HFF-Myc (cell line): Measurements from ENCODE around the gene MCC.

Experiments used
- DNase-seq: peaks from one replicate; pipeline ENCODE4 v3.0.0-alpha.2; 2011; ENCODE audit warnings: low read depth; ENCODE audit errors: extremely low read depth
- H3K4me3 ChIP-seq: replicated peaks from 2 replicates; pipeline ENCODE4 v1.5.1; 2011; ENCODE audit warnings: low read depth, mild to moderate bottlenecking, control low read depth, low read length
- TF ChIP-seq, protein P1 (sequence below): IDR thresholded peaks from 2 replicates; pipeline ENCODE4 v1.5.1; 2012; ENCODE audit warnings: mild to moderate bottlenecking, low read depth, low read length, control low read depth; ENCODE audit errors: missing control alignments

The MCC gene

DNA sequence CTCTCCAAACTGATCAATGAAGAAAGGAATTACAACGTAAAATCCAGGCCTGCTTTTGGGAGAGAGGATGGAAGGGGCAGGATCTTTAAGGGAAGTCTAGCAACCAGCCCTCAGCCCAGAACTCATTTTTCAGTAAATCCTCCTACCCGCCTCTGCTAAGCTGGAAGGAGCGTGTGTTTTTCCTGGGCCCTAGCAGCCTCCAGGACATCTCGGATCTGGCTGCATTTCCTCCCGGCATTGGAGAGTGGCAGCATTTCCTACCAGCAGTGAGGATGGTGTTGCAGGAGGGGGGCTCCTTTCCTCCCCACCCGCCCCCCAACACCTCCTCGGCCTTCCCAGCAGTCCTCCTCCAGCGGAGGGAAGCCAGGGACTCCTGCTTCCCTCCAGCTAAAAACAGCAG lies 457.1 kb downstream of the MCC start:
- TF ChIP-seq, protein P1, sequence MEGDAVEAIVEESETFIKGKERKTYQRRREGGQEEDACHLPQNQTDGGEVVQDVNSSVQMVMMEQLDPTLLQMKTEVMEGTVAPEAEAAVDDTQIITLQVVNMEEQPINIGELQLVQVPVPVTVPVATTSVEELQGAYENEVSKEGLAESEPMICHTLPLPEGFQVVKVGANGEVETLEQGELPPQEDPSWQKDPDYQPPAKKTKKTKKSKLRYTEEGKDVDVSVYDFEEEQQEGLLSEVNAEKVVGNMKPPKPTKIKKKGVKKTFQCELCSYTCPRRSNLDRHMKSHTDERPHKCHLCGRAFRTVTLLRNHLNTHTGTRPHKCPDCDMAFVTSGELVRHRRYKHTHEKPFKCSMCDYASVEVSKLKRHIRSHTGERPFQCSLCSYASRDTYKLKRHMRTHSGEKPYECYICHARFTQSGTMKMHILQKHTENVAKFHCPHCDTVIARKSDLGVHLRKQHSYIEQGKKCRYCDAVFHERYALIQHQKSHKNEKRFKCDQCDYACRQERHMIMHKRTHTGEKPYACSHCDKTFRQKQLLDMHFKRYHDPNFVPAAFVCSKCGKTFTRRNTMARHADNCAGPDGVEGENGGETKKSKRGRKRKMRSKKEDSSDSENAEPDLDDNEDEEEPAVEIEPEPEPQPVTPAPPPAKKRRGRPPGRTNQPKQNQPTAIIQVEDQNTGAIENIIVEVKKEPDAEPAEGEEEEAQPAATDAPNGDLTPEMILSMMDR = no peak
- H3K4me3 ChIP-seq = no peak overlapping the region
- no peak for DNase-seq

DNA sequence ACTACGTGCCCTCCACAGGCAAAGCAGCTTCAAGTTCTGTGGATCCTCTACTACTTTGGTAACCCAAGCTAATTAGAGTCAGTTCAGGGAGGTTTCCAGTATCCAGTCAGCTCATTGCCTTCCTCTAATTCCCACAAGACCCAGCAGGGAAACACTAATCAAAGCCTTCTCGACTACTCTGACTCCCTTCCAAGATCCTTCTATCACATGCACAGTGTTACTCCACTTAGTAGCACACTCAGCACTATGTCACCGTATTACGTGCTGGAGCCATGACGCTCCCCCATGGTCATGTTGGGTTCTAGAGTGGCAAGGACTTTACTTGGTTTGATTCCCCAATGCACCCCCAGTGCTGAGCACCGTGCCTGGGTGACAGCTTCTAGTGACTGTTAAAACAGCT lies 458.6 kb downstream of the MCC start:
- TF ChIP-seq, protein P1 = no peak
- no peak for DNase-seq
- H3K4me3 ChIP-seq = no peak overlapping the region

DNA sequence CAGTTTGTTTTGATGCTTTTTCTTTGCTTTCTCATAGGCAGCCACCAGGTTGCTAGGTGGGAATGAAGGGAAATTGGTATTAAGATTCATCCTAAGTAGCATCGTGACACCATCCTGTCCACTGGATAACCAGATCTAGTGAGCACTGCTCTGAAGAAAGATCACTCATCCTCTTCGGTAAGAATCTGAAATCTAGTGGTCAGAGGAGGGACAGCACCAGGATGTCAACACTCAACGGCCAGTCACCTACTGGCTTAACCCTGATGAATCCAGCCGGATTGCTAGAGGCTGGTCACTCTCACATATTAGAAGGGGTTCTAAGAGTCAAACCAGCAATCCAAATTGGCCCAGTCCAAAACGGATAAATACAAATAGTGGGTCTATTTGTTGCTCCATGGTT lies 460.8 kb downstream of the MCC start:
- no peak for DNase-seq
- H3K4me3 ChIP-seq = no peak overlapping the region
- TF ChIP-seq, protein P1 = no peak

DNA sequence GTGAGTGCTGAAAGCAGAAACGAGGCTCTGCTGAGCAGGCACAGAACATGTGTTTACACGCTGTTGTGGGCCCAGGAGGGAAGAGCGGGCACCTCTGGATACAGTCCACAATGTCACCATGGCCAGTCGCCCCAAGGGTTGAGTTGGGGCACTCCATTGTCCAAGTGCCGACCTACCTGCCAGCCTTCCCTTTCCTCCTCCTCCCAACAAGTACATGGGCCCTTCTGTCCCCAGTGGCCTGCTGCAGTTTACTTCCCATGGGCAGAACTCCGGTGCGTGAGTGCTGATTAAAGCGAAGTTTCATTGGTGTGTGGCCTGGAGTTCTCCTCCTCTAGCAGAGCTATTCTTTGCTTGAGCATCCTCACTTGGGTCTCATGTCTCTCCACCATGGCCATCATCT lies 461.2 kb downstream of the MCC start:
- TF ChIP-seq, protein P1 = no peak
- H3K4me3 ChIP-seq = no peak overlapping the region
- DNase-seq = no peak

DNA sequence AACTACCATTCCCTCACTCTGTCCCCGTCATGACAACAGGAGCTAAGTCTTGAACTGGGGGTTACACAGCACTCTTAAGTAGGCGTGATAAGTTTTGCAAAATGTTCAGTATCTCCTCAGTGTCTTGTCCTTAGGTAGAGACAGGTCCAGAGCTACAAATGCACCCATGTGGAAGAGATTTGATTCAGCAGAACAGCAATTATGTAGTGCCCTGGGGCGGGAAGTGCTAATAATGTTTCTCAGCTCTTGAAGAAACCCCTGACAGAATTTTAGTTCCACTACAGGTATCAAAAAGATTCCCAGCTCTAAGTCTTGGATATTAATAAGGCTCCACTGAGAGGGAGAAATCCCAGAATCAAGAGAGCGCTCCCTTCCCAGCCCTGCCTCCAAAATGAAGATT lies 462.0 kb downstream of the MCC start:
- DNase-seq = no peak
- TF ChIP-seq, protein P1 = no peak

DNA sequence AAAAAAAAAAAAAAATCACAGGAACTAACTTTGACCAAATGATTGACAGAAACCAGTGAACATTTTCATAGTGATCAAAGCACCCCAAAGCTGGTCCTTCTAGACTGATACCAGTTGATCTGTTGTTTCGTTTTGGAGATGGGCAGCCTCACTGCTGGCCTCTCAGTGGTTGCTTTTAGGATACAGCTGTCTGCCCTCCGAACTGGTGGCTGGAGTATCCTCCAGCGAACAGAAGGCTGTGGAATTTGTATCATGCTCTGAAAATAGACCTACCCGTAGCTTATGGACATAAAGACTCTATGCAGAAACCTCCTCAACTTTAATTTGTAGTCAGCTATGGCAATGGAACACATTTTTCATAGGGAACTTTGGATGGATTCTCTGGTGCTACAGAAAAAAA lies 462.7 kb downstream of the MCC start:
- TF ChIP-seq, protein P1 = no peak
- no peak for DNase-seq
- H3K4me3 ChIP-seq = no peak overlapping the region

More for the DNA sequence above, 462.0 kb downstream of the MCC start:
- no peak overlapping the region for H3K4me3 ChIP-seq

DNA sequence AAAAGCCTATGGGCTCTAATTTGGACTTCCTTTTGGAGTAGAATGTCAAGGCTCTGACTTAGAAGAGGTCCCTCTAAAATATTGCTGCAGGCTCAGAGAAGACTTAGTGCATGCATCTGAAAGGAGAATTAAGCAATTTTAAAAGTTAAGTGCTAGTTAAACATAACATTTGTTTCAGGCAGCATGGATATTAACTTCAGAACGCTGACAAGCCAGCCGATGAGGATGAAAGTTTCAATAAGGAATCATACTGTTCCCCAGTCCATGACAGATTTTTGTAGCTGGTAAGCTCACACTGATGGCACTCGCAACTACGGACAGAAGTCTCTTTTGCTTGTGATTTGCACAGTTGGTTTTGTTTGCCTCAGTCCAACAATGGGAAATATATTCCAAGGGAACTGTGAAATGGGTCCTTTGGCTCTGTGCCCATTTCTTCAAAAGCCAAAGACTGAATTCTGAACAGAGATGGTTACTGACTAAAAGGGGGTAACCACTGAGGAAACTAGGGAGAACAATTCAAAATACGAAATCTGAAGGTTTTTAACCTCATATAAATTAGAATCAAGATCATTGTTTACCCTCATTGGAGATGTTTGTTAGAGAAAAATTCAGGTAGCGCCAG lies 464.1 kb downstream of the MCC start:
- no peak overlapping the region for H3K4me3 ChIP-seq
- TF ChIP-seq, protein P1 = no peak
- DNase-seq = no peak
